UCSD-AML1 (cell line): ENCODE measurements around the gene TMCC1.
"Not testable (repeated sequence)": the region's sequence is repeated elsewhere in the genome, so short reads cannot be mapped to it uniquely, and the experiment has no call there.

Experiments used
- DNase-seq: peaks from one replicate; lab custom pipeline; 2025; ENCODE audit not compliant: unreplicated experiment; lab: John Stamatoyannopoulos, UW

The TMCC1 gene

GRCh38 chr3:129892857-129893580 is 492 bp downstream of the TMCC1 start:
- DNase-seq = peak; percentile 86

DNA sequence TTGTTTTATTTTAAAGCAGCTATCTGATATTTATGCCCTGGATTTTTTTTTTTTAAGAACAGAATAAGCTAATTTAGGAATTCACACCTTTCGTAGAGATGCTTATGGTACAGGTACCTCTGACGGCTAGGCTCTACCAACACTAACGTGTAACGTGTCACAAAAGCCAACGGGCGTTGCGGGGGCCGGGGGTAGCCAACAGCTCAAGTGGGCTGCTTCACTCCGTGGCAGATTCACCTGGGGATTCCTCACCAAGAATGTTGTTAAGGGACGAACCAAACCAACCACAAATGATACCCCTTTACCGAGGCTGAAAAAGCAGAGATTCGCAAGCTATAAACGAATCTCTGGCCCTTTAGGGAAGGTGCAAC is 1.0 kb downstream of the TMCC1 start:
- no peak for DNase-seq

GRCh38 chr3:129890891-129891290 is 2.6 kb downstream of the TMCC1 start:
- DNase-seq = no peak

DNA sequence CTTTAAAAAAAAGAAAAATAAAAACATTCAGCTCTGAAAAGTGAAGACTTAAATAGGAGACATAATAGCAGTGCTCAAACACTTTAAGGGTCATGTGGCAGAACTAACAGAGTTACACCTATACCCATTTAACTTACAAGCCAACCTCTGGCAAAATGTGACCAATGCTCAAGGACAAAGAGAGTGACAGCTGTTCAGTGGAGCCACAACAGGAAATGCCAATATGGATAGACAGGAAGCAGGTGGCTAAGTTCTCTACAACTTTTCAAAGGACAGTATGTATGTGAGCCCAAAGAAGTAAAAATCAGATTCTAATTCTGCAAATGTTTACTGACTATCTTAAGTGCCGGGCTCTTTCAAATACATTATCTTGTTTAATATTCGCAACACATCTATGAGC is 3.4 kb downstream of the TMCC1 start:
- DNase-seq = peak; percentile 17

GRCh38 chr3:129888771-129889170 is 4.7 kb downstream of the TMCC1 start:
- no peak for DNase-seq

GRCh38 chr3:129881261-129881660 is 12.2 kb downstream of the TMCC1 start:
- DNase-seq = no peak

GRCh38 chr3:129878355-129878754 is 15.2 kb downstream of the TMCC1 start:
- DNase-seq = no peak

DNA sequence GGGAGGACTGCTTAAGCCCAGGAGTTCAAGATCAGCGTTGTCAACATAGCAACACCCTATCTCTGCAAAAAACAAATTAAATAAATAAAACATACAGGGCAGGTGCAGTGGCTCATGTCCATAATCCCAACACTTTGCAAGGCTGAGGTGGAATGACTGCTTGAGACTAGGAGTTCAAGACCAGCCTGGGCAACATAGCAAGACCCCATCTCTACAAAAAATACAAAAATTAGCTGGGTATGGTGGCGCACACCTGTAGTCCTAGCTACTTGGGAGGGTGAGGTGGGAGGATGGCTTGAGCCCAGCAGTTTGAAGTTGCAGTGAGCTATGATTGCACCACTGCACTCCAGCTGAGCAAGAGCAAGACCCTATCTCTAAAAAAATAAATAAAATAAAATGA is 19.0 kb downstream of the TMCC1 start:
- DNase-seq = not testable (repeated sequence)

DNA sequence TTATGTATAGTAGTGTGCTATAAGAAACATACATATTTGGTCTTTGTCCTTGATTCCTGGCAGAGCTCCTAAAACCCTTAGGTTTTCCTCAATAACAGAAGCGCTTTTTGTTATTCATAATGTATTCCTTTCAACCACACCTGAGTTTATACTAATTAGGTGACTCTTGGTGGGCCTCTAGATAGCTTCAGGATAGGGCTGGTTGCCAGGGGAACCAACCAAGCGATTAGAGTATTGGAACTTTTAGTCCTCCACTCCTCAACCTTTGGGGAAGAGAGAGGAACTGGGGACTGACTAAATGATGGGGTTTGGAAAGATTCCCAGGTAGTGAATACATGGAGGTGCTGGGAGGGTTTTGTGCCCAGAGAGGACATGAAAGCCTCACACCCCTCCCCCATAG is 24.6 kb downstream of the TMCC1 start:
- no peak for DNase-seq

GRCh38 chr3:129867506-129868124 is 25.9 kb downstream of the TMCC1 start:
- no peak for DNase-seq

- DNase-seq = no peak
Measured at GRCh38 chr3:129865806-129866205, 27.7 kb downstream of the TMCC1 start.

- no peak for DNase-seq
Measured at GRCh38 chr3:129864519-129864918, 29.0 kb downstream of the TMCC1 start.

DNA sequence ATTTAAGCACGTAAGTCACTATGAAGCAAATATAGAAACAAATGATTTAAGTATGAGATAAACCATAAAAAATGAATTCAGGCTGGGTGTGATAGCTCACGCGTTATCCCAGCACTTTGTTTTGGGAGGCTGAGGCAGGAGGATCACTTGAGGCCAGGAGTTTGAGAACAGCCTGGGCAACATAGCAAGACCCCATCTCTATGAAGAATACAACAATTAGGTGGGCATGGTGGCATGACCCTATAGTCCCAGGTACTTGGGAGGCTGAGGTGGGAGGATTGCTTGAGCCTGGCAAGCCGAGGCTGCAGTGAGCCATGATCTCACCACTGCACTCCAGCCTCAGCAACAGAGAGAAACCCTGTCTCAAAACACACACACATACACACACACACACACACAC is 34.2 kb downstream of the TMCC1 start:
- DNase-seq = no peak

DNA sequence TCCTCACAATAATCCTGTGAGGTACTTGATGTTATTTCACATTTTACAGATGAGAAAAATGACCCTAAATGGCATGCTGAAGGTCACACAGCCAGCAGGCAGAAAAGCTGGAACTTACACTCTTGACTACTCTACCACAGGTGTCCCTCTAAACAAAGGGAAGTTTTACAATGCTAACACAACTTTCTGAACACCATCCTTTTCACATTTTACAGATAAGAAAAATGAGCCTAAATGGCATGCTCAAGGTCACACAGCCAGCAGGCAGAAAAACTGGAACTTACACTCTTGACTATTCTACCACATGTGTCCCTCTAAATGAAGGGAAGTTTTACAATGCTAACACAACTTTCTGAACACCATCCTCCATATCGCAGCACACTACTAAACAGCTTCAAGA is 35.6 kb downstream of the TMCC1 start:
- no peak for DNase-seq

DNA sequence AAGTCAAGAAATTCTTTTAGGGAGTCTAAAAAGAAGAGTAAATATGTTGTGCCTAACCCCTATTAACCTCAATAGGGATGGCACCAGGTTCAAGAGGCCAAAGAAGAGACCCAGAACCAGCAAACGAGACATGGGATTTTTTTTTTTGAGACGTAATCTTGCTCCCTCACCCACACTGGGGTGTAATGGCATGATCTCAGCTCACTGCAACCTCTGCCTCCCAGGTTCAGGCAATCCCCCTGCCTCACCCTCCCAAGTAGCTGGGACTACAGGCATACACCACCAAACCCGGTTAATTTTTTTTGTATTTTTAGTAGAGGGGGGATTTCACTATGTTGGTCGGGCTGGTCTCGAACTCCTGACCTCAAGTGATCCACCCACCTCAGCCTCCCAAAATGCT is 36.7 kb downstream of the TMCC1 start:
- not testable (repeated sequence) for DNase-seq

- no peak for DNase-seq
Measured at GRCh38 chr3:129855832-129856419, 37.6 kb downstream of the TMCC1 start.

DNA sequence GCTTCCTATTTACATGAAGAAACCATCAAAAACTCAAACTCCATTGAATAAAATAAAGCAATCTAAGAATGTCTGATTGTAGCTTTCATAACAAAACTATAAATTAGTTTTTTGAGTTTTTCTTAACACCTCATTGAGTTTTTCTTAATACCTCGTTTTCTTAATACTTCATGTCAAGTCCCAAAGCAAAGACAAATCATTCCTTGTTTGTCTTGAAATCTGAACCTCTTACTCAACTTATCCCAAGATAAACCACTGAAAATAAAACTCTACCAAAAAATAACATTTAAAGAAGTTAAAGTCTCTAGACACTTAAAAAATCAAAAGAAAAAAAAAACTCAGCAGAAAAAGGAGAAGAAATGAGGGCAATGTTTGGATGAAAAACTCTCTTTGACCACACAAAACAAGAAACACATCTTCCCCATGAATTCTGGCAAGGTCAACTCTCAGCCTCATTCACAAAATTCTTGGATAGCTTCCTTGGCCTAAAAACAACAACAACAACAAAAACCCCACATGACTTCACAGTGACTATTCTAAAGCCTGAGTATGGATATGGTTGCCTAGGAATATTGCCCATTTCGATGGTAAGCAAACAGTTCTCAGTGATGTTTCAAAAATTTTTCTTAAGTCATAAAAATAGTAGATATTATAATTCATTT is 38.2 kb downstream of the TMCC1 start:
- no peak for DNase-seq

GRCh38 chr3:129854460-129854859 is 39.1 kb downstream of the TMCC1 start:
- DNase-seq = no peak

GRCh38 chr3:129845956-129846355 is 47.6 kb downstream of the TMCC1 start:
- no peak for DNase-seq

- no peak for DNase-seq
Measured at GRCh38 chr3:129840707-129841360, 52.7 kb downstream of the TMCC1 start.

DNA sequence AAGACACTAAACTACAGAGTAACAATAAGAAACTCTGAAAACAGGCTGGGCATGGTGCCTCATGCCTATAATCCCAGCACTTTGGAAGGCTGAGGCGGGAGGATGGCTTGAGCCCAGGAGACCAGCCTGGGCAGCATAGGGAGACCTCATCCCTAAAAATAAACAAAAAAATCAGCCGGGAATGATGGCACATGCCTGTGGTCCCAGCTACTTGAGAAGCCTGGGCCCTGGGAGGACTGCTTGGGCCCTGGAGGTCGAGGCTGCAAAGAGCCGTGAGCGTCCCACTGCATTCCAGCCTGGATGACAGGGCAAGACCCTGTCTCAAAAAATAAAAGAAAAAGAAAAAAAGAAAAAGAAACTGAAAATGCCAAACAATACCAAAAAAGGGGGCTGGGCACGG is 55.4 kb downstream of the TMCC1 start:
- no peak for DNase-seq
